GM12875 (cell line): ENCODE data around the gene R3HDM1.
"Not testable (repeated sequence)": the region's sequence is repeated elsewhere in the genome, so short reads cannot be mapped to it uniquely, and the experiment has no call there.

ENCODE experiments used
- H3K4me3 ChIP-seq: one replicate; pipeline ENCODE4 v1.5.1; 2011; ENCODE audit warnings: low read depth, low read length, control low read depth
- CTCF ChIP-seq: IDR thresholded peaks from 2 replicates; pipeline ENCODE4 v1.5.1; 2011; ENCODE audit warnings: low read depth, mild to moderate bottlenecking, control low read depth, inconsistent platforms, low read length, moderate library complexity, borderline replicate concordance; ENCODE audit not compliant: insufficient read depth

The R3HDM1 gene

GRCh38 chr2:135685361-135685760, 154.1 kb downstream of the R3HDM1 start:
- no peak overlapping the region for H3K4me3 ChIP-seq
- TF ChIP-seq CTCF, result no peak

- no peak overlapping the region for H3K4me3 ChIP-seq
- no peak for TF ChIP-seq CTCF
Observed at GRCh38 chr2:135688978-135689377, 157.7 kb downstream of the R3HDM1 start.

- H3K4me3 ChIP-seq, result no peak overlapping the region
- no peak for TF ChIP-seq CTCF
Observed at GRCh38 chr2:135689679-135690078, 158.4 kb downstream of the R3HDM1 start.

- TF ChIP-seq CTCF, result no peak
- no peak overlapping the region for H3K4me3 ChIP-seq
Observed at GRCh38 chr2:135694711-135695110, 163.4 kb downstream of the R3HDM1 start.

- TF ChIP-seq CTCF, result no peak
- no peak overlapping the region for H3K4me3 ChIP-seq
Observed at GRCh38 chr2:135698838-135699237, 167.6 kb downstream of the R3HDM1 start.

- no peak overlapping the region for H3K4me3 ChIP-seq
- TF ChIP-seq CTCF, result no peak
Observed at GRCh38 chr2:135701442-135701841, 170.2 kb downstream of the R3HDM1 start.

- no peak for TF ChIP-seq CTCF
- no peak overlapping the region for H3K4me3 ChIP-seq
Observed at GRCh38 chr2:135703300-135703699, 172.0 kb downstream of the R3HDM1 start.

GRCh38 chr2:135704075-135704474, 172.8 kb downstream of the R3HDM1 start:
- not testable (repeated sequence) for H3K4me3 ChIP-seq
